Heart right ventricle (tissue), 16 donors: Measurements from ENCODE around the gene ZMIZ1. TPM values are rescaled to one million over a fixed set of nuclear protein-coding genes. Genes with fewer than 3 reads are reported as not detected.
A peak's percentile ranks its signal among the peaks of the same experiment; 100 is the strongest.

Experiments used
- ATAC-seq, 8 donors: fragments of 200-7000 bp; cut with Tn5 transposase; one replicate each; pipeline ENCODE4 v1.9.1; 2020; ENCODE audit warnings: mild to moderate bottlenecking in 8 of 8, moderate library complexity in 8 of 8, moderate number of reproducible peaks in 1 of 8
- DNase-seq, 2 donors: peaks; one replicate each; pipeline ENCODE4 v3.0.0-alpha.2; 2020
- H3K27ac ChIP-seq, 10 donors: fragments of 200-600 bp; sonication (generic) in 2 of 10; one replicate each; pipeline versions ENCODE4 v1.5.0 to v1.8.0; 2020 to 2022; ENCODE audit warnings: mild to moderate bottlenecking in 3 of 10
- H3K27me3 ChIP-seq, 7 donors: fragments of 200-600 bp; one replicate each; pipeline ENCODE4 v1.8.0; 2021 to 2022; ENCODE audit warnings: mild to moderate bottlenecking in 2 of 7
- H3K36me3 ChIP-seq, 9 donors: fragments of 200-600 bp; sonication (generic) in 1 of 9; one replicate each; pipeline versions ENCODE4 v1.5.0 to v1.8.0; 2020 to 2022; ENCODE audit warnings: mild to moderate bottlenecking in 2 of 9
- H3K4me1 ChIP-seq, 9 donors: fragments of 200-600 bp; sonication (generic) in 1 of 9; one replicate each; pipeline versions ENCODE4 v1.5.0 to v1.8.0; 2020 to 2022; ENCODE audit warnings: mild to moderate bottlenecking in 4 of 9
- H3K4me3 ChIP-seq, 10 donors: fragments of 200-600 bp; sonication (generic) in 2 of 10; one replicate each; pipeline versions ENCODE4 v1.5.0 to v1.8.0; 2020 to 2022; ENCODE audit warnings: mild to moderate bottlenecking in 7 of 10, moderate library complexity in 2 of 10
- H3K9me3 ChIP-seq, 11 donors: fragments of 200-600 bp in 10 of 11; sonication (generic) in 2 of 11; one replicate each; pipeline versions ENCODE4 v1.5.0 to v1.8.0; 2013 to 2022; ENCODE audit warnings: mild to moderate bottlenecking in 2 of 11, control low read depth in 1 of 11, moderate library complexity in 1 of 11
- WGBS, 2 donors: extraction: QIAGEN DNeasy Blood & Tissue Kit; methylation state at CpG; one replicate each; pipeline ENCODE4 v1.1.7; 2013; ENCODE audit warnings: inconsistent platforms in 1 of 2; 5-methylcytosine and 5-hydroxymethylcytosine counted together
- intact Hi-C, 10 donors: fragments of 100-400 bp; cut with DNase I; formaldehyde crosslinking; loops; one replicate each; pipeline versions ENCODE4 v1.11.1 to v1.14.2; 2022
- polyA plus RNA-seq, 2 donors: library from polyadenylated mRNA; stranded (reverse); fragments of 200-250 nt; gene quantifications; one replicate each; pipeline ENCODE4 v1.2.3, GENCODE V29; 2013
- total RNA-seq, 10 donors: library from RNA; stranded (reverse); fragmentation: NEBNext Ultra II Directional in 3 of 10; extraction: Animal tissue kit (Norgen Biotek cat#: 25700) in 3 of 10; gene quantifications; one replicate each; pipeline versions ENCODE4 v1.2.1 to v1.2.4, GENCODE V29; 2021 to 2023
- TF ChIP-seq, protein P1 (sequence below), 9 donors: fragments of 200-600 bp; sonication (generic) in 2 of 9; IDR thresholded peaks; one replicate each; pipeline versions ENCODE4 v1.5.0 to v1.8.0; 2021 to 2022; ENCODE audit warnings: antibody characterized with exemption in 9 of 9, mild to moderate bottlenecking in 5 of 9, moderate library complexity in 1 of 9
- donor health status: Arrhythmogenic right ventricular cardiomyopathy.
- donor health status: ischemic (EF 13 %, LVEDD 7.1; RV severe dilation, severe dysfunction).
- donor health status: healthy with polysubstance abuse.
- donor health status: DM: no; HTN: yes; CAD: no.
- donor health status: DM: no; HTN: no; CAD: no.
- donor health status: ischemic (EF 25% LVEDD 6.9; RV normal size, moderate dysfunction).
- donor health status: ischemic (EF 25% LVEDD 5.7; RV mildly dilated, moderate dysfunction).
- donor health status: healthy.
- donor health status: DM: yes; HTN: yes; CAD: no.
- donor health status: Ischemic cardiomyopathy.
- donor health status: ischemic (EF 35%, LVEDD 5.7; RV mildly dilated, moderate dysfunction).
- donor health status: nonischemic (EF 11% LVEDD 7.7; RV severe dilation, severe dysfunction).
- donor health status: DM: yes; HTN: yes; CAD: no.
- donor health status: PGD.
- donor health status: ischemic (EF 29% LVEDD 5.4; RV normal size, mild dysfunction).
- donor health status: nonischemic (EF 23%, LVEDD 6.1; RV moderate dilation, normal function).

ZMIZ1 gene
- total and polyA plus RNA-seq, 12 donors = 24.2 to 61.5 (median 49.8) TPM

GRCh38 chr10:79142064-79142491 is 73.3 kb downstream of the ZMIZ1 start:
- DNase-seq (no peak), ATAC-seq (no peak)
- Histone ChIP-seq H3K9me3 (no peaks in the 10 kb centered on the region), H3K27ac (peak overlapping the region in 9 of 10 donors; percentile 23 to 97 (median 91)), H3K36me3 (peaks cover 0 to 49% (median 19%) of the 10 kb centered on the region in 9 donors), H3K4me1 (peaks cover 79 to 100% (median 100%) of the 10 kb centered on the region in 9 donors), H3K4me3 (no peak overlapping the region), H3K27me3 (no peaks in the 10 kb centered on the region)
- intact Hi-C loops = loop anchor here in 2 of 10 donors (5.0 kb wide), 2 partner anchors 60 to 70 kb away; no protein-coding TSS in a partner anchor
- 30 to 37% methylated on average over 10 of the region's 10 CpGs for WGBS, 2 donors
- TF ChIP-seq, protein P1, sequence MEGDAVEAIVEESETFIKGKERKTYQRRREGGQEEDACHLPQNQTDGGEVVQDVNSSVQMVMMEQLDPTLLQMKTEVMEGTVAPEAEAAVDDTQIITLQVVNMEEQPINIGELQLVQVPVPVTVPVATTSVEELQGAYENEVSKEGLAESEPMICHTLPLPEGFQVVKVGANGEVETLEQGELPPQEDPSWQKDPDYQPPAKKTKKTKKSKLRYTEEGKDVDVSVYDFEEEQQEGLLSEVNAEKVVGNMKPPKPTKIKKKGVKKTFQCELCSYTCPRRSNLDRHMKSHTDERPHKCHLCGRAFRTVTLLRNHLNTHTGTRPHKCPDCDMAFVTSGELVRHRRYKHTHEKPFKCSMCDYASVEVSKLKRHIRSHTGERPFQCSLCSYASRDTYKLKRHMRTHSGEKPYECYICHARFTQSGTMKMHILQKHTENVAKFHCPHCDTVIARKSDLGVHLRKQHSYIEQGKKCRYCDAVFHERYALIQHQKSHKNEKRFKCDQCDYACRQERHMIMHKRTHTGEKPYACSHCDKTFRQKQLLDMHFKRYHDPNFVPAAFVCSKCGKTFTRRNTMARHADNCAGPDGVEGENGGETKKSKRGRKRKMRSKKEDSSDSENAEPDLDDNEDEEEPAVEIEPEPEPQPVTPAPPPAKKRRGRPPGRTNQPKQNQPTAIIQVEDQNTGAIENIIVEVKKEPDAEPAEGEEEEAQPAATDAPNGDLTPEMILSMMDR (IDR thresholded peaks at IDR 0.05) = no peak

- intact Hi-C loops = loop anchor here in 2 of 10 donors (5.0 kb wide), 2 partner anchors 60 to 70 kb away; no protein-coding TSS in a partner anchor
- no peak overlapping the region for H3K4me3 ChIP-seq
- peaks cover 79 to 100% (median 100%) of the 10 kb centered on the region in 9 donors for H3K4me1 ChIP-seq
- DNase-seq = no peak
- WGBS, 2 donors = 79 to 83% methylated on average over 13 of the region's 13 CpGs
- H3K9me3 ChIP-seq = no peaks in the 10 kb centered on the region
- peak overlapping the region in 9 of 10 donors; percentile 23 to 97 (median 91) for H3K27ac ChIP-seq
- TF ChIP-seq, protein P1 (IDR thresholded peaks at IDR 0.05) = peak in 1 of 9 donors; percentile 26
- ATAC-seq = no peak
- peaks cover 0 to 49% (median 19%) of the 10 kb centered on the region in 9 donors for H3K36me3 ChIP-seq
- no peaks in the 10 kb centered on the region for H3K27me3 ChIP-seq
Measured at GRCh38 chr10:79142522-79143309, 74.0 kb downstream of the ZMIZ1 start.

GRCh38 chr10:79143879-79144278 is 75.1 kb downstream of the ZMIZ1 start:
- no peaks in the 10 kb centered on the region for H3K27me3 ChIP-seq
- TF ChIP-seq, protein P1 (IDR thresholded peaks at IDR 0.05) = no peak
- DNase-seq = no peak
- H3K4me1 ChIP-seq = peaks cover 81 to 100% (median 100%) of the 10 kb centered on the region in 9 donors
- H3K9me3 ChIP-seq = no peaks in the 10 kb centered on the region
- intact Hi-C loops = loop anchor here in 2 of 10 donors (5.0 kb wide), 2 partner anchors 62 to 72 kb away; no protein-coding TSS in a partner anchor
- WGBS, 2 donors = 88% methylated on average over 11 of the region's 11 CpGs
- ATAC-seq = no peak
- H3K36me3 ChIP-seq = peaks cover 0 to 49% (median 19%) of the 10 kb centered on the region in 9 donors
- H3K27ac ChIP-seq = peak overlapping the region in 6 of 10 donors; percentile 90 to 98 (median 95)
- H3K4me3 ChIP-seq = no peak overlapping the region

DNA sequence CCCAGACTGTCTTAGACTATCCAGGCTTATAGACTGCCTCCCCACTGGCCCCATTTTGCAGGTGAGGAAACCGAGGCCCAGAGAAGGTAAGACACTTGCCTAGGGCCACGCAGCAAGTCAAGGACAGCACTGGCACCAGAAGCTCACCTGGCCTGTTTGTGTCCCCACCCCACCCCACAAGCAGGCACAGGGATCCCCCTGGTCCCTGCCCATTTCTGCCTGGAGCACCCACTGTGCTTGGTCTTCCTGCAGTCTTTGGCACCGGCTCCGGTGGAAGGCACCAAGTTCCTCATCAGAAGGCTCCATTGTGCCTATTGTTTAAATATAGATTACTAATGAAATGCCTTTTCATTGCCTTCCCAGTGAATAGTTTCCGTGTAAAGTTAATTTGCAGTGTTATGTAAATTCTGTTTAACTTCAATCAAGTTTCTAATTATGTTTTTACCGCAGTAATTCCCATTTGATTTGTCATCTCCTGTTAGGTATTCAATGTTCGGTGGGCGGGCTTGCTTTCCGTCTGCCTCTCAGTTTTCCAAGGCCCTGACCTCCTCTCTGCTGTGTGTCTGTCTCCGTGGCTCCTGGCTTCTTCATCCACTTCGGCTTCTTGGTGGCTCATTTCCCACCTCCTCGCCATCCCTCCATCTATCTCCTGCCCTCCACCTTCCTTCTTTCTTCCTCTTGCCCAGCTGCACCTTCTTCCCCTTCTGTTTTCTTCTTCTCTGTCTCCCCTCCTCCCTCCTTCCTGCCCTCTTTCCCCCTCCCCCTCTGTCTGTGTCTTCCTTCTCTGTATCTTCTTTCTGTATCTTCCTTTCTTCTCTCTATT is 75.8 kb downstream of the ZMIZ1 start:
- no peak overlapping the region for H3K4me3 ChIP-seq
- peaks cover 0 to 49% (median 19%) of the 10 kb centered on the region in 9 donors for H3K36me3 ChIP-seq
- ATAC-seq (no peak), DNase-seq (no peak)
- H3K27ac ChIP-seq = peak overlapping the region in 9 of 10 donors; percentile 37 to 98 (median 92)
- no peaks in the 10 kb centered on the region for H3K9me3 ChIP-seq
- intact Hi-C loops = loop anchor here in 3 of 10 donors (5.0 kb wide), 3 partner anchors 38 to 72 kb away; no protein-coding TSS in a partner anchor
- H3K4me1 ChIP-seq = peaks cover 84 to 100% (median 100%) of the 10 kb centered on the region in 9 donors
- 65 to 67% methylated on average over 12 of the region's 12 CpGs for WGBS, 2 donors
- TF ChIP-seq, protein P1 (IDR thresholded peaks at IDR 0.05) = no peak
- H3K27me3 ChIP-seq = no peaks in the 10 kb centered on the region
